Heart left ventricle (tissue), 16 donors: ENCODE results near the gene MAP3K20. TPM values are rescaled to one million over a fixed set of nuclear protein-coding genes. Genes with fewer than 3 reads are reported as not detected.

Experiments
- ATAC-seq, 4 donors: fragments of 200-7000 bp; cut with Tn5 transposase; one replicate each; pipeline ENCODE4 v1.9.1; 2020 to 2022; ENCODE audit warnings: moderate library complexity in 4 of 4, mild to moderate bottlenecking in 3 of 4, moderate number of reproducible peaks in 1 of 4
- DNase-seq, 5 donors: peaks; one replicate each; pipeline ENCODE4 v3.0.0-alpha.2; 2020
- H3K27ac ChIP-seq, 12 donors: fragments of 200-600 bp; sonication (generic) in 4 of 12; one replicate each; pipeline versions ENCODE4 v1.5.0 to v1.8.0; 2016 to 2022; ENCODE audit warnings: mild to moderate bottlenecking in 2 of 12
- H3K27me3 ChIP-seq, 9 donors: fragments of 200-600 bp; sonication (generic) in 2 of 9; one replicate each; pipeline versions ENCODE4 v1.5.1 to v1.8.0; 2016 to 2022; ENCODE audit warnings: mild to moderate bottlenecking in 3 of 9
- H3K36me3 ChIP-seq, 9 donors: fragments of 200-600 bp; sonication (generic) in 2 of 9; one replicate each; pipeline versions ENCODE4 v1.5.0 to v1.8.0; 2018 to 2022; ENCODE audit warnings: mild to moderate bottlenecking in 2 of 9
- H3K4me1 ChIP-seq, 12 donors: fragments of 200-600 bp; sonication (generic) in 4 of 12; one replicate each; pipeline versions ENCODE4 v1.5.0 to v1.8.0; 2016 to 2022; ENCODE audit warnings: mild to moderate bottlenecking in 3 of 12
- H3K4me3 ChIP-seq, 12 donors: fragments of 200-600 bp; sonication (generic) in 4 of 12; one replicate each; pipeline versions ENCODE4 v1.5.0 to v1.8.0; 2017 to 2022; ENCODE audit warnings: mild to moderate bottlenecking in 9 of 12, moderate library complexity in 4 of 12
- H3K9me3 ChIP-seq, 12 donors: fragments of 200-600 bp; sonication (generic) in 4 of 12; one replicate each; pipeline versions ENCODE4 v1.5.0 to v1.8.0; 2016 to 2022; ENCODE audit warnings: mild to moderate bottlenecking in 1 of 12
- POLR2A ChIP-seq, 2 donors: fragments of 450-650 bp; IDR thresholded peaks; one replicate each; pipeline ENCODE4 v1.6.1; 2017; ENCODE audit warnings: antibody characterized with exemption in 2 of 2, mild to moderate bottlenecking in 2 of 2, moderate library complexity in 2 of 2
- WGBS, 4 donors: extraction: QIAGEN DNeasy Blood & Tissue Kit in 2 of 4; methylation state at CpG; one replicate each; pipeline versions ENCODE4 v1.1.5 to v1.1.7; 2013 to 2018; 5-methylcytosine and 5-hydroxymethylcytosine counted together
- intact Hi-C, 10 donors: fragments of 100-400 bp; cut with DNase I; formaldehyde crosslinking; loops; one replicate each; pipeline versions ENCODE4 v1.11.1 to v1.14.2; 2022
- polyA plus RNA-seq, 2 donors: library from polyadenylated mRNA; stranded (reverse); fragments of 200-250 nt; gene quantifications; one replicate each; pipeline ENCODE4 v1.2.3, GENCODE V29; 2013
- total RNA-seq, 9 donors: library from RNA; depleted of rRNA in 2 of 9; stranded (reverse); fragments of >200 nt in 2 of 9; fragmentation: NEBNext Ultra II Directional in 3 of 9; extraction: Animal tissue kit (Norgen Biotek cat#: 25700) in 3 of 9; gene quantifications; one replicate each; pipeline versions ENCODE4 v1.1.0 to v1.2.4, GENCODE V29; 2016 to 2023
- TF ChIP-seq, protein P1 (sequence below), 12 donors: fragments of 200-600 bp; sonication (generic) in 4 of 12; IDR thresholded peaks; one replicate each; pipeline versions ENCODE4 v1.5.0 to v1.8.0; 2018 to 2022; ENCODE audit warnings: antibody characterized with exemption in 12 of 12, mild to moderate bottlenecking in 5 of 12
- donor health status: ischemic (EF 13 %, LVEDD 7.1; RV severe dilation, severe dysfunction).
- donor health status: healthy with polysubstance abuse.
- donor health status: DM: no; HTN: yes; CAD: no.
- donor health status: DM: no; HTN: no; CAD: no.
- donor health status: ischemic (EF 25% LVEDD 6.9; RV normal size, moderate dysfunction).
- donor health status: ischemic (EF 25% LVEDD 5.7; RV mildly dilated, moderate dysfunction).
- donor health status: healthy.
- donor health status: DM: yes; HTN: yes; CAD: no.
- donor health status: ischemic (EF 35%, LVEDD 5.7; RV mildly dilated, moderate dysfunction).
- donor health status: nonischemic (EF 11% LVEDD 7.7; RV severe dilation, severe dysfunction).
- donor health status: DM: yes; HTN: yes; CAD: no.
- donor health status: PGD.
- donor health status: ischemic (EF 29% LVEDD 5.4; RV normal size, mild dysfunction).
- donor health status: nonischemic (EF 23%, LVEDD 6.1; RV moderate dilation, normal function).

MAP3K20 gene
- total and polyA plus RNA-seq, 11 donors = 98.6 to 487 (median 355) TPM

DNA sequence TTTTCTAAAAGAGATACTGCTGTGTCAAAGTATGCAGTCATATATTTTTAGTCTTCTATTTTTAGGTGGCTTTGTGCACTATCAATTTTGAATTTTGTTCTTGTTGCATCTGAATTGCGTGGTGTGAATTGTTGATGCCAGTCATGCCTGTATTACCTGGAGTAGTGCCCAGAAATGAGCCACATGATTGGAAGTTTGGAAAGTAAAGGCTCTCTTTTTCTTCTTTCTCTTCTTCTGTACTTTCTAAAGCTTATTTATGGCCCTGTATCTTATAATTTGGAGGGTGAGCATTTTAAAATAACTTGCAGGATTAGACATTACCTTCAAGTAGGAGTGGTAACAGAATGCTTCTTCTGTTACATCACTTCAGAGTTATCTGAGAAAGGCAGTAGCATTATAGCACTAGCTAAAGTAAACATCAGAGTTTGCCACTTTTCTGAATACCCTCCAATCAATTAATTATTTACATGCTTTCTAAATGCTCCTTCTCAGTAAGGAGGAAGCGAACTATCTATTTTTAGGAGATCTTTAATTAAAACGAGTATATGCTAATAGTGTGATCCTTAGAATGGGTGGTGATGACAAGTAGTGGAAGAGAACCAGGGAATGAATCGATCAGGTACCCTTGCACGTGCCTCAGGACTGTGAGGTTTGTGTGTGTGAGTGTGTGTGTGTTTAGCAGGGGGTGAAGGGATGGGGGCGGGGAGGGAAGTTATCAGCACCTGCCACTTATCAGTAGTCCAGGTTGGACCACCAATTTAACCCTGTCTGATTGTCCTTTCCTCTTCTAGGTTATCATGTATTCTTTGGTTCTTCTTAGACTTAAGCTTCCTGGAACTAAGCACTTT lies 112.5 kb downstream of the MAP3K20 start:
- peak; percentile 63 to 76 (median 69) for ATAC-seq
- Histone ChIP-seq H3K27me3 (no peaks in the 10 kb centered on the region), H3K27ac (peak overlapping the region; percentile 36 to 86 (median 68)), H3K36me3 (peaks cover 0 to 24% (median 6%) of the 10 kb centered on the region in 9 donors), H3K9me3 (no peaks in the 10 kb centered on the region), H3K4me1 (peaks cover 0 to 89% (median 43%) of the 10 kb centered on the region in 12 donors), H3K4me3 (no peak overlapping the region)
- 39 to 62% (median 51%) methylated on average over 6 of the region's 6 CpGs for WGBS, 4 donors
- peak in 3 of 5 donors; percentile 26 to 32 (median 28) for DNase-seq
- TF ChIP-seq, protein P1, sequence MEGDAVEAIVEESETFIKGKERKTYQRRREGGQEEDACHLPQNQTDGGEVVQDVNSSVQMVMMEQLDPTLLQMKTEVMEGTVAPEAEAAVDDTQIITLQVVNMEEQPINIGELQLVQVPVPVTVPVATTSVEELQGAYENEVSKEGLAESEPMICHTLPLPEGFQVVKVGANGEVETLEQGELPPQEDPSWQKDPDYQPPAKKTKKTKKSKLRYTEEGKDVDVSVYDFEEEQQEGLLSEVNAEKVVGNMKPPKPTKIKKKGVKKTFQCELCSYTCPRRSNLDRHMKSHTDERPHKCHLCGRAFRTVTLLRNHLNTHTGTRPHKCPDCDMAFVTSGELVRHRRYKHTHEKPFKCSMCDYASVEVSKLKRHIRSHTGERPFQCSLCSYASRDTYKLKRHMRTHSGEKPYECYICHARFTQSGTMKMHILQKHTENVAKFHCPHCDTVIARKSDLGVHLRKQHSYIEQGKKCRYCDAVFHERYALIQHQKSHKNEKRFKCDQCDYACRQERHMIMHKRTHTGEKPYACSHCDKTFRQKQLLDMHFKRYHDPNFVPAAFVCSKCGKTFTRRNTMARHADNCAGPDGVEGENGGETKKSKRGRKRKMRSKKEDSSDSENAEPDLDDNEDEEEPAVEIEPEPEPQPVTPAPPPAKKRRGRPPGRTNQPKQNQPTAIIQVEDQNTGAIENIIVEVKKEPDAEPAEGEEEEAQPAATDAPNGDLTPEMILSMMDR (IDR thresholded peaks at IDR 0.05) = no peak
- no peak for TF ChIP-seq POLR2A (IDR thresholded peaks at IDR 0.05)
- intact Hi-C loops = no loop called here

DNA sequence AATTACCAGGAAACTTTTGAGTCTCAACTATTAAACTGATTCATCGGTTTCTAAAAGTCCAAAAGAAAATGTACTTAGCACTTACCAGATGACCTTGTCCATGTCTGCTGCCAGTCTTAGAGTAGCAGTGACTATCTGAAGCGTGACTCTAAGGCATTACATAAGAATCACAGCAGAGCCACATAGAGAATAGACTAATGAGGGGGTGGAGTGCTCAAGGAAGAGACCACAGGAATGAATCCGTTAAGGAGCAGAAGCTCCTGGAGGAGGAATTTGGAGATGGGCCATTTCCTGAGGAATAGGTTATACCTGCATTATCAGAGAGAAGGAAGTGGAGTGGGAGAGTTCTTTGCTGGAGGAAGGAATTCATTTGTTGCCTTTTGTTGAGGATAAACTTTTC lies 116.0 kb downstream of the MAP3K20 start:
- ATAC-seq (peak in 3 of 4 donors; percentile 31 to 59 (median 44)), DNase-seq (no peak)
- H3K36me3 ChIP-seq = peaks cover 0 to 25% (median 6%) of the 10 kb centered on the region in 9 donors
- peaks cover 3 to 92% (median 44%) of the 10 kb centered on the region in 12 donors for H3K4me1 ChIP-seq
- intact Hi-C loops = loop anchor here in 1 of 10 donors (2.0 kb wide), 1 partner anchor 15 kb away; no protein-coding TSS in a partner anchor
- TF ChIP-seq, protein P1 (IDR thresholded peaks at IDR 0.05) = no peak
- TF ChIP-seq POLR2A (IDR thresholded peaks at IDR 0.05) = no peak
- WGBS, 4 donors = 31 to 54% (median 46%) methylated on average over 3 of the region's 3 CpGs
- H3K4me3 ChIP-seq = no peak overlapping the region
- H3K27me3 ChIP-seq = no peaks in the 10 kb centered on the region
- H3K27ac ChIP-seq = peak overlapping the region in 10 of 12 donors; percentile 9 to 79 (median 60)
- H3K9me3 ChIP-seq = no peaks in the 10 kb centered on the region

DNA sequence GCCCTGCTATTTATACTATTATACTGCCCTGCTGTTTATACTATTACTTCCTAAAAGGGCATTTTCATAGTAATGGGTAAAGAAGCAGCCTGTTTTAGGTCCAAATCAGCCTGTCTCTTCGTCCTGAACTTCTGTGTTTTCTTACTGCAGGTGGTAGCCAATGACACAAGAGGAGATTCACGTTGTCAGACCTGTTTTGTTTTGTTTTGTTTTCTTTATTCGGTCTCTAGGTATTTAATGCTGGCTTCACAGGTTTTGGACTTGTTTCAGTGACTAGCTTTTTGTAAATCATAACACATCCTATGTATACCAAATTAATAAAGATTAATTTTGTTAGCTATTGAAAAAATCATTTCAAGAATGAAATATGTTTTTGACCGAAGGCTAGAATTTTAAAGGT lies 116.4 kb downstream of the MAP3K20 start:
- no peak overlapping the region for H3K4me3 ChIP-seq
- TF ChIP-seq, protein P1 (IDR thresholded peaks at IDR 0.05) = no peak
- TF ChIP-seq POLR2A (IDR thresholded peaks at IDR 0.05) = no peak
- H3K27me3 ChIP-seq = no peaks in the 10 kb centered on the region
- ATAC-seq (no peak), DNase-seq (no peak)
- H3K36me3 ChIP-seq = peaks cover 0 to 25% (median 6%) of the 10 kb centered on the region in 9 donors
- no peaks in the 10 kb centered on the region for H3K9me3 ChIP-seq
- 48 to 53% (median 51%) methylated on average over 4 of the region's 4 CpGs for WGBS, 4 donors
- intact Hi-C loops = no loop called here
- H3K27ac ChIP-seq = peak overlapping the region in 10 of 12 donors; percentile 9 to 79 (median 60)
- peaks cover 3 to 89% (median 46%) of the 10 kb centered on the region in 12 donors for H3K4me1 ChIP-seq

- no peak for DNase-seq
- no peak for ATAC-seq
- H3K27ac ChIP-seq = peak overlapping the region in 4 of 12 donors; percentile 2 to 70 (median 15)
- H3K27me3 ChIP-seq = no peaks in the 10 kb centered on the region
- peaks cover 0 to 41% (median 17%) of the 10 kb centered on the region in 9 donors for H3K36me3 ChIP-seq
- no peak for TF ChIP-seq POLR2A (IDR thresholded peaks at IDR 0.05)
- TF ChIP-seq, protein P1 (IDR thresholded peaks at IDR 0.05) = no peak
- H3K4me3 ChIP-seq = no peak overlapping the region
- no peaks in the 10 kb centered on the region for H3K9me3 ChIP-seq
- 67 to 84% (median 74%) methylated on average over 1 of the region's 1 CpG for WGBS, 4 donors
- intact Hi-C loops = no loop called here
- peaks cover 3 to 76% (median 45%) of the 10 kb centered on the region in 12 donors for H3K4me1 ChIP-seq
Measured at GRCh38 chr2:173193925-173194324, 118.3 kb downstream of the MAP3K20 start.
